Right lobe of liver (tissue), 6 donors: ENCODE data around the gene MRPS26. TPM values are rescaled to one million over a fixed set of nuclear protein-coding genes. Genes with fewer than 3 reads are reported as not detected.
"Not testable (repeated sequence)": the region's sequence is repeated elsewhere in the genome, so short reads cannot be mapped to it uniquely, and the experiment has no call there.

Experiments
- ATAC-seq, 4 donors: fragments of 200-7000 bp; cut with Tn5 transposase; one replicate each; pipeline ENCODE4 v1.9.1; 2020; ENCODE audit warnings: mild to moderate bottlenecking in 4 of 4, moderate library complexity in 4 of 4
- DNase-seq, 3 donors: peaks; one replicate each; pipeline ENCODE4 v3.0.0-alpha.2; 2020
- H3K27ac ChIP-seq, 3 donors: fragments of 200-600 bp; one replicate each; pipeline ENCODE4 v1.8.0; 2022
- H3K27me3 ChIP-seq, 2 donors: fragments of 200-600 bp; one replicate each; pipeline ENCODE4 v1.8.0; 2022
- H3K36me3 ChIP-seq, 4 donors: fragments of 200-600 bp; sonication (generic) in 1 of 4; one replicate each; pipeline versions ENCODE4 v1.5.1 to v1.8.0; 2017 to 2022; ENCODE audit warnings: control low read depth in 1 of 4
- H3K4me1 ChIP-seq, 4 donors: fragments of 200-600 bp; sonication (generic) in 1 of 4; one replicate each; pipeline versions ENCODE4 v1.5.1 to v1.8.0; 2017 to 2022; ENCODE audit warnings: control low read depth in 1 of 4
- H3K4me3 ChIP-seq, 3 donors: fragments of 200-600 bp; one replicate each; pipeline ENCODE4 v1.8.0; 2022
- H3K9me3 ChIP-seq, 4 donors: fragments of 200-600 bp; sonication (generic) in 1 of 4; one replicate each; pipeline versions ENCODE4 v1.5.1 to v1.8.0; 2017 to 2022; ENCODE audit warnings: control low read depth in 1 of 4
- POLR2A ChIP-seq: fragments of 450-650 bp; IDR thresholded peaks from one replicate; pipeline ENCODE4 v1.6.1; 2017; ENCODE audit warnings: antibody characterized with exemption, mild to moderate bottlenecking
- WGBS: methylation state at CpG from one replicate; pipeline ENCODE4 v1.1.6; 2018; ENCODE audit warnings: low coverage, low lambda C conversion rate; ENCODE audit not compliant: insufficient coverage; ENCODE audit errors: missing lambda C conversion rate; 5-methylcytosine and 5-hydroxymethylcytosine counted together
- intact Hi-C, 2 donors: fragments of 100-400 bp; cut with DNase I; formaldehyde crosslinking; loops; one replicate each; pipeline versions ENCODE4 v1.11.2 to v1.14.1; 2022
- total RNA-seq, 6 experiments: library from RNA; depleted of rRNA in 2 of 6; stranded (reverse); fragments of >200 nt in 2 of 6; fragmentation: NEBNext Ultra II Directional in 3 of 6; extraction: Animal tissue kit (Norgen Biotek cat#: 25700) in 3 of 6; gene quantifications; one replicate each; pipeline versions ENCODE4 v1.1.0 to v1.2.4, GENCODE V29; 2016 to 2023
- TF ChIP-seq, protein P1 (sequence below), 4 donors: fragments of 200-600 bp in 3 of 4; fragments of 450-650 bp in 1 of 4; IDR thresholded peaks; one replicate each; pipeline versions ENCODE4 v1.5.1 to v1.8.0; 2016 to 2022; ENCODE audit warnings: antibody characterized with exemption in 4 of 4, mild to moderate bottlenecking in 2 of 4
- donor health status: DM: no; HTN: yes; CAD: no.
- donor health status: DM: no; HTN: no; CAD: no.
- donor health status: DM: no; HTN: no; CAD: no.
- donor health status: DM: no; HTN: yes; CAD: no.
- donor health status: DM: no; HTN: yes; CAD: no.

MRPS26 gene
- total RNA-seq, 6 experiments from 2014 or later, result 27.8 to 59.1 (median 38.0) TPM

DNA sequence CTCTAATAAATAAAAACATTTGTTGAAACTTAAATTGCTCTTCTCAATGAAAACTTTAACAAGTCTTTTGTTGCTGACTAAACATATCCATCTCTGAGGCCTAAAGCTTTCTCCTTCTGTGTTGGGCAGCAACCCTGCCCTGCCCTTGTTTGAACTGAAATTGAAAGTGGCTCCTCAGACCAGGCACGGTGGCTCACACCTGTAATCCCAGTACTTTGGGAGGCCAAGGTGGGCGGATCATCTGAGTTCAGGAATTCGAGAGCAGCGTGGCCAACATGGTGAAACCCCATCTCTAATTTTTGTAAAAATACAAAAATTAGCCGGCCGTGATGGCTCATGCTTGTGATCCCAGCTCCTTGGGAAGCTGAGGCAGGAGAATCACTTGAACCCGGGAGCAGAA lies 31.7 kb upstream of the MRPS26 start:
- no peak for ATAC-seq
- intact Hi-C loops, result no loop called here

DNA sequence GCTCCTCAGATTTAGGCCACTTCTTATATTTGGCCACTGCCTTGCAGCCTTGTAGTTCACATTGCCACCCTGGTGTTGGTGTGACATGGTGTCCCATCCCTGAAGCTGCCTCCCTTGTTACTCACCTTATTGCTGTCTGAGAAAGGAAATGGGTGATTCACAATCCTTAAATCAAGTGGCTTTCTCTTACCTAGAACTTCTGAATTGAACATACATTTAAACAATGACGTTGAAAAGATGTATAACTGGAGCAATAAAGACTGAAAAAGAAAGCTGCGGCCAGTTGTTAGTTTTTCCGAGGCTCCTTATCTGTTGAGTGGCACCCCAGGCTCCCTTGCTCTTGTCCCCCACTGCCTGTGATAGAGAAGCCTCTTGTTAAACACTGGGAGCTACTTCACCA lies 31.2 kb upstream of the MRPS26 start:
- H3K36me3 ChIP-seq, result peaks cover 0 to 6% (median 4%) of the 10 kb centered on the region in 4 donors

More for the DNA sequence above, 31.7 kb upstream of the MRPS26 start:
- peaks cover 0 to 6% (median 4%) of the 10 kb centered on the region in 4 donors for H3K36me3 ChIP-seq
- no peaks in the 10 kb centered on the region for H3K4me1 ChIP-seq
- no peak overlapping the region for H3K4me3 ChIP-seq
- 80% methylated on average over 2 of the region's 7 CpGs for WGBS
- H3K9me3 ChIP-seq, result no peaks in the 10 kb centered on the region
- no peak overlapping the region for H3K27ac ChIP-seq
- DNase-seq, result no peak
- TF ChIP-seq, protein P1, sequence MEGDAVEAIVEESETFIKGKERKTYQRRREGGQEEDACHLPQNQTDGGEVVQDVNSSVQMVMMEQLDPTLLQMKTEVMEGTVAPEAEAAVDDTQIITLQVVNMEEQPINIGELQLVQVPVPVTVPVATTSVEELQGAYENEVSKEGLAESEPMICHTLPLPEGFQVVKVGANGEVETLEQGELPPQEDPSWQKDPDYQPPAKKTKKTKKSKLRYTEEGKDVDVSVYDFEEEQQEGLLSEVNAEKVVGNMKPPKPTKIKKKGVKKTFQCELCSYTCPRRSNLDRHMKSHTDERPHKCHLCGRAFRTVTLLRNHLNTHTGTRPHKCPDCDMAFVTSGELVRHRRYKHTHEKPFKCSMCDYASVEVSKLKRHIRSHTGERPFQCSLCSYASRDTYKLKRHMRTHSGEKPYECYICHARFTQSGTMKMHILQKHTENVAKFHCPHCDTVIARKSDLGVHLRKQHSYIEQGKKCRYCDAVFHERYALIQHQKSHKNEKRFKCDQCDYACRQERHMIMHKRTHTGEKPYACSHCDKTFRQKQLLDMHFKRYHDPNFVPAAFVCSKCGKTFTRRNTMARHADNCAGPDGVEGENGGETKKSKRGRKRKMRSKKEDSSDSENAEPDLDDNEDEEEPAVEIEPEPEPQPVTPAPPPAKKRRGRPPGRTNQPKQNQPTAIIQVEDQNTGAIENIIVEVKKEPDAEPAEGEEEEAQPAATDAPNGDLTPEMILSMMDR (IDR thresholded peaks at IDR 0.05), result no peak
- no peak for TF ChIP-seq POLR2A
- no peaks in the 10 kb centered on the region for H3K27me3 ChIP-seq

DNA sequence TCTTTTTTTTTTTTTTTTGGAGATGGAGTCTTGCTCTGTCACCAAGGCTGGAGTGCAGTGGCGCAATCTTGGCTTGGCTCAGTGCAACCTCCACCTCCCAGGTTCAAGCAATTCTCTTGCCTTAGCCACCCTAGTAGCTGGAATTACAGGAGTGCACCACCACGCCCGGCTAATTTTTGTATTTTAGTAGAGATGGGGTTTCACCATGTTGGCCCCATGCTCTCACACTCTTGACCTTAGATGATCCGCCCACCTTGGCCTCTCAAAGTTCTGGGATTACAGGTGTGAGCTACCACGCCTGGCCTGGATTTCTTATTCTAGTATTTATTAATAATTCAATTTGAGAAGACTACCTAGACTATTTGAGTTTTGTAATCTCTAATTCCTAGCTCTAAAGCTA lies 30.6 kb upstream of the MRPS26 start:
- 93% methylated on average over 5 of the region's 5 CpGs for WGBS
- H3K4me1 ChIP-seq, H3K36me3 ChIP-seq, H3K27me3 ChIP-seq, H3K4me3 ChIP-seq, intact Hi-C loops, H3K27ac ChIP-seq, DNase-seq, ATAC-seq, H3K9me3 ChIP-seq: not testable (repeated sequence)

More for the DNA sequence above, 31.2 kb upstream of the MRPS26 start:
- no peak overlapping the region for H3K27ac ChIP-seq
- no peaks in the 10 kb centered on the region for H3K9me3 ChIP-seq
- no peaks in the 10 kb centered on the region for H3K4me1 ChIP-seq
- TF ChIP-seq, protein P1 (IDR thresholded peaks at IDR 0.05), result no peak
- no peak for TF ChIP-seq POLR2A
- 87% methylated on average over 3 of the region's 3 CpGs for WGBS
- ATAC-seq (no peak), DNase-seq (no peak)
- intact Hi-C loops, result no loop called here
- H3K4me3 ChIP-seq, result no peak overlapping the region
- no peaks in the 10 kb centered on the region for H3K27me3 ChIP-seq

DNA sequence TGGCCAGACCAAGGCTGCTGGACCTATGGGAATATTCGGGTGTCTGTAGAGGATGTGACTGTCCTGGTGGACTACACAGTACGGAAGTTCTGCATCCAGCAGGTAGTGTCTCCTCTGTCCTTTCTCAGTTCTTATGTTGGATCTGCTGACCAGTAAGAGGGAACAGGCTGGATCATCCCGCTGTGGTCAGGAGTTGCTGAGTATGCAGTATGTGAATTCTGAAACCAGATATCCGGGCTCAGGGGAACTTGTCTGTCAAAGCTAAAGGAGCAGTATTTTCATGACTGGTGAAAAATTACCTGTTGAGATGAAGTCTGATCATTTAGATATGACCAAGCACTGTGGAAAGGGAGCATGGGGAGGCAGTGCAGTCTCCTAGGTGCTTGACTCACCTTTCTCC lies 24.5 kb upstream of the MRPS26 start:
- no peaks in the 10 kb centered on the region for H3K4me1 ChIP-seq
- TF ChIP-seq POLR2A, result no peak
- TF ChIP-seq, protein P1 (IDR thresholded peaks at IDR 0.05), result no peak
- ATAC-seq (no peak), DNase-seq (no peak)
- H3K36me3 ChIP-seq, result peaks cover 0 to 29% (median 11%) of the 10 kb centered on the region in 4 donors
- 89% methylated on average over 4 of the region's 4 CpGs for WGBS
- H3K9me3 ChIP-seq, result no peaks in the 10 kb centered on the region
- intact Hi-C loops, result no loop called here
- no peaks in the 10 kb centered on the region for H3K27me3 ChIP-seq
- no peak overlapping the region for H3K4me3 ChIP-seq
- no peak overlapping the region for H3K27ac ChIP-seq

DNA sequence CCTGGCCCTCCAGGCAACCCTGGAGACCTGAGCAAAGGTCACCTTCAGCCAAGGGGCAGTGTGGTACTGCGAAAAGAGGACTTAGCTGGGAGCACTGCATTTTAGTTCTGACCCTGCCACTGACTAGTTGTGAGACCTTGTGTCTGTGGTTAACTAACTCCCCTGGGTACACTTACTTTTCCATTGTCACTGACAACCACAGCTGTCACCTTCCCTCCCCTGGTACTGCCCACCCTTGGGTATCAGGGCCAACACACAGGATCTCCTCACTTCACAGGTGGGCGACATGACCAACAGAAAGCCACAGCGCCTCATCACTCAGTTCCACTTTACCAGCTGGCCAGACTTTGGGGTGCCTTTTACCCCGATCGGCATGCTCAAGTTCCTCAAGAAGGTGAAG lies 24.1 kb upstream of the MRPS26 start:
- DNase-seq (no peak), ATAC-seq (peak in 1 of 4 donors; percentile 16)
- Histone ChIP-seq H3K36me3 (peaks cover 0 to 32% (median 11%) of the 10 kb centered on the region in 4 donors), H3K9me3 (no peaks in the 10 kb centered on the region), H3K27me3 (no peaks in the 10 kb centered on the region), H3K27ac (no peak overlapping the region), H3K4me1 (no peaks in the 10 kb centered on the region), H3K4me3 (no peak overlapping the region)
- WGBS, result 91% methylated on average over 4 of the region's 5 CpGs
- TF ChIP-seq, protein P1 (IDR thresholded peaks at IDR 0.05), result no peak
- no peak for TF ChIP-seq POLR2A
- intact Hi-C loops, result no loop called here

DNA sequence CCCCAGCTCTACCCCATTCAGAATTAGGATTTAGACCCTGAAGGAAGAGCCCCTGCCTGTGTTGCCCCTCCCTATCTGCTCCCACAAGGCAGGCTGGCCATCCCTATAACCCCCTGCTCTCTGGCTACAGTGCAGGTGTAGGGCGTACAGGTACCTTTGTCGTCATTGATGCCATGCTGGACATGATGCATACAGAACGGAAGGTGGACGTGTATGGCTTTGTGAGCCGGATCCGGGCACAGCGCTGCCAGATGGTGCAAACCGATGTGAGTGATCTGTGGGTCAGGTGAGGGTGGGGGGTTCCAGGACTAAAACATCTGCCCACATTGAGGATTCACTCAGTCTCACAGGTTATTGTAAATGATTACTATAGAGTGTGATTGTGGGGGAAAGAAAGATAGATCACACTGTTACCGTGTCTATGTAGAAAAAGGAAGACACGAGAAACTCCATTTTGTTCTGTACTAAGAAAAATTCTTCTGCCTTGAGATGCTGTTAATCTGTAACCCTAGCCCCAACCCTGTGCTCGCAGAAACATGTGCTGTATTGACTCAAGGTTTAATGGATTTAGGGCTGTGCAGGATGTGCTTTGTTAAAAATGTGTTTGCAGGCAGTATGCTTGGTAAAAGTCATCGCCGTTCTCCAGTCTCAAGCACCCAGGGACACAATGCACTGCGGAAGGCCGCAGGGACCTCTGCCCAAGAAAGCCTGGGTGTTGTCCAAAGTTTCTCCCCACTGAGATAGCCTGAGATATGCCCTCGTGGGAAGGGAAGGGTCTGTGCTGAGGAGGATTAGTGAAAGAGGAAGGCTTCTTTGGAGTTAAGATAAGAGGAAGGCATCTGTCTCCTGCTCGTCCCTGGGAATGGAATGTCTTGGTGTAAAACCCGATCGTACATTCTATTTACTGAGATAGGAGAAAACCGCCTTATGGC lies 23.0 kb upstream of the MRPS26 start:
- 82% methylated on average over 14 of the region's 20 CpGs for WGBS
- intact Hi-C loops, ATAC-seq, H3K4me1 ChIP-seq, H3K27ac ChIP-seq, DNase-seq, H3K27me3 ChIP-seq, H3K9me3 ChIP-seq, H3K4me3 ChIP-seq: not testable (repeated sequence)
- H3K36me3 ChIP-seq, result peaks cover 0 to 35% (median 12%) of the 10 kb centered on the region in 4 donors
